T47D (cell line): ENCODE results near the gene FGFR4.
A peak's percentile ranks its signal among the peaks of the same experiment; 100 is the strongest.

Experiments
- DNase-seq, 2 experiments: peaks; one replicate each; pipeline versions ENCODE4 v3.0.0 to v3.0.0-alpha.2; 2011 to 2012; ENCODE audit warnings: low read depth in 1 of 2, low spot score in 1 of 2
- JUND ChIP-seq: IDR thresholded peaks from 2 replicates; pipeline ENCODE4 v1.6.1; 2012; ENCODE audit warnings: low read depth
- in situ Hi-C: cut with HindIII; loops from 2 replicates; pipeline ENCODE4 v1.10.0; 2016; ENCODE audit warnings: low sequenced_read_pairs, low pct_unique_long_range_greater_than_20kb

FGFR4 gene

GRCh38 chr5:177098470-177099141 is 11.9 kb downstream of the FGFR4 start:
- in situ Hi-C loops: no loop called here
- no peak for TF ChIP-seq JUND
- no peak for DNase-seq

GRCh38 chr5:177099422-177100093 is 12.8 kb downstream of the FGFR4 start:
- in situ Hi-C loops: no loop called here
- DNase-seq: no peak
- no peak for TF ChIP-seq JUND

GRCh38 chr5:177100714-177101121 is 14.0 kb downstream of the FGFR4 start:
- no peak for TF ChIP-seq JUND
- no peak for DNase-seq
- in situ Hi-C loops: no loop called here

- in situ Hi-C loops: no loop called here
- no peak for DNase-seq
- no peak for TF ChIP-seq JUND
These were observed 17.0 kb downstream of the FGFR4 start for GRCh38 chr5:177103523-177104253.

GRCh38 chr5:177105691-177106476 is 19.2 kb downstream of the FGFR4 start:
- in situ Hi-C loops: no loop called here
- no peak for DNase-seq
- TF ChIP-seq JUND: no peak

DNA sequence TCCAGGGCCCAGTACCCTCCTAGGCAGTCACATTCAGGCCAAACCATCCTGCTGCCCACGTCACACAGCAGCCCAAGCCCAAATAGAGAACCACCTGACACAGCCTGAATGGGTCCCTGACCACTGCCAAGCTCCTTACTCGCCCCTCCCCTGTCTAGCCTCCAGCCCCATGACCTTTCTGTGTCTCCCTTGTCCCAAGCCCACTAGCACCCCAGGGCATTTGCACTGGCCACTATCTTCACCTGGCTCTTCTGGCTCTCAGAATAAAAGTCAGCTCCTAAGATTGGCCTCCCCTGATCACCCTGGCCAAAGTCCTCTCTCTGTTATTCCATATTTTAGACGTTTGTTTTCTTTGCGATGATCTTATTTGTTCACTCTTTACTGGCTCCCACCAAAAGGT is 20.4 kb downstream of the FGFR4 start:
- DNase-seq: no peak
- in situ Hi-C loops: no loop called here
- no peak for TF ChIP-seq JUND

- in situ Hi-C loops: no loop called here
- no peak for TF ChIP-seq JUND
- DNase-seq: no peak
These were observed 23.1 kb downstream of the FGFR4 start for GRCh38 chr5:177109810-177110209.

- in situ Hi-C loops: no loop called here
- TF ChIP-seq JUND: no peak
- DNase-seq: peak; percentile 51 to 57
These were observed 25.1 kb downstream of the FGFR4 start for GRCh38 chr5:177111720-177112394.

GRCh38 chr5:177112589-177113220 is 26.0 kb downstream of the FGFR4 start:
- in situ Hi-C loops: no loop called here

GRCh38 chr5:177113566-177114424 is 27.1 kb downstream of the FGFR4 start:
- in situ Hi-C loops: no loop called here
- peak; percentile 76 to 90 for DNase-seq
- no peak for TF ChIP-seq JUND

More at GRCh38 chr5:177112589-177113220, 26.0 kb downstream of the FGFR4 start:
- DNase-seq: no peak
- no peak for TF ChIP-seq JUND
